Stimulated activated CD4-positive, alpha-beta T cell treated with anti-CD3 and anti-CD28 coated beads, TNF-alpha, amount 100 ng/mL, for 4 hours (primary cell): ENCODE results near the gene KIAA0319L.

Experiments
- DNase-seq, 3 experiments: peaks; one replicate each; pipeline ENCODE4 v3.0.0-alpha.2; 2020; ENCODE audit warnings: low read depth in 3 of 3

Gene KIAA0319L

GRCh38 chr1:35537806-35538205 is 19.4 kb downstream of the KIAA0319L start:
- DNase-seq: no peak

GRCh38 chr1:35536556-35537162 is 20.5 kb downstream of the KIAA0319L start:
- no peak for DNase-seq

GRCh38 chr1:35535243-35535642 is 22.0 kb downstream of the KIAA0319L start:
- DNase-seq: no peak

GRCh38 chr1:35533586-35533985 is 23.6 kb downstream of the KIAA0319L start:
- no peak for DNase-seq

- DNase-seq: no peak
These were observed 24.5 kb downstream of the KIAA0319L start for GRCh38 chr1:35532497-35533223.

- DNase-seq: no peak
These were observed 25.8 kb downstream of the KIAA0319L start for GRCh38 chr1:35531368-35531767.

GRCh38 chr1:35530946-35531345 is 26.3 kb downstream of the KIAA0319L start:
- DNase-seq: no peak

- DNase-seq: no peak
These were observed 27.0 kb downstream of the KIAA0319L start for GRCh38 chr1:35530168-35530567.

GRCh38 chr1:35524106-35524505 is 33.1 kb downstream of the KIAA0319L start:
- no peak for DNase-seq

GRCh38 chr1:35519432-35519831 is 37.8 kb downstream of the KIAA0319L start:
- DNase-seq: no peak

GRCh38 chr1:35518183-35518582 is 39.0 kb downstream of the KIAA0319L start:
- DNase-seq: no peak

GRCh38 chr1:35511305-35511704 is 45.9 kb downstream of the KIAA0319L start:
- DNase-seq: no peak

GRCh38 chr1:35509558-35509957 is 47.6 kb downstream of the KIAA0319L start:
- no peak for DNase-seq

- no peak for DNase-seq
These were observed 49.3 kb downstream of the KIAA0319L start for GRCh38 chr1:35507947-35508346.

GRCh38 chr1:35506960-35507912 is 50.0 kb downstream of the KIAA0319L start:
- DNase-seq: no peak

GRCh38 chr1:35505911-35506798 is 51.0 kb downstream of the KIAA0319L start:
- DNase-seq: peak in 1 of 3 experiments; percentile 8

- no peak for DNase-seq
These were observed 55.0 kb downstream of the KIAA0319L start for GRCh38 chr1:35502242-35502641.

- DNase-seq: no peak
These were observed 56.8 kb downstream of the KIAA0319L start for GRCh38 chr1:35500439-35500838.

- DNase-seq: no peak
These were observed 57.5 kb downstream of the KIAA0319L start for GRCh38 chr1:35499652-35500176.

GRCh38 chr1:35499231-35499630 is 58.0 kb downstream of the KIAA0319L start:
- no peak for DNase-seq

GRCh38 chr1:35497571-35497970 is 59.6 kb downstream of the KIAA0319L start:
- no peak for DNase-seq
